H1 (cell line): Measurements from ENCODE around the gene AGR2. TPM values are rescaled to one million over a fixed set of nuclear protein-coding genes. Genes with fewer than 3 reads are reported as not detected.

Experiments
- CTCF ChIA-PET: fragments of 300-600 bp; sonication (Branson Sonifier 250); formaldehyde crosslinking; loops from one replicate; lab custom pipeline; 2021; ENCODE audit not compliant: partially characterized antibody; lab: Charles Lee
- POLR2A ChIA-PET: fragments of 300-600 bp; sonication (Branson Sonifier 250); formaldehyde crosslinking; loops from one replicate; lab custom pipeline; 2021; ENCODE audit warnings: inconsistent platforms; ENCODE audit not compliant: partially characterized antibody; lab: Charles Lee
- DNase-seq, 2 experiments: peaks; one replicate each; pipeline versions ENCODE4 v3.0.0 to v3.0.0-alpha.2; 2010 to 2022; ENCODE audit warnings: low spot score in 2 of 2, low read depth in 1 of 2, mixed read lengths in 1 of 2
- FAIRE-seq: peaks from 2 replicates; lab custom pipeline; 2011; peaks lifted over from hg19 to GRCh38; lab: Jason Lieb, UNC
- H2AFZ ChIP-seq: 2 replicates; pipeline ENCODE4 v1.8.1; 2012; ENCODE audit warnings: low read length, inconsistent platforms
- H2AK5ac ChIP-seq: 2 replicates; pipeline ENCODE4 v1.6.1; 2013; ENCODE audit warnings: low read depth, low read length
- H2BK120ac ChIP-seq: replicated peaks from 2 replicates; pipeline ENCODE3; 2013; ENCODE audit warnings: low read depth, low read length, inconsistent platforms
- H2BK12ac ChIP-seq: 2 replicates; pipeline ENCODE4 v1.6.1; 2013; ENCODE audit warnings: low read depth, low read length
- H2BK15ac ChIP-seq: 2 replicates; pipeline ENCODE4 v1.6.1; 2013; ENCODE audit warnings: low read length
- H2BK20ac ChIP-seq: 2 replicates; pipeline ENCODE4 v1.6.1; 2013; ENCODE audit warnings: low read length
- H2BK5ac ChIP-seq: 2 replicates; pipeline ENCODE4 v1.6.1; 2013; ENCODE audit warnings: low read depth, low read length
- H3K14ac ChIP-seq: 2 replicates; pipeline ENCODE4 v1.6.1; 2013; ENCODE audit warnings: inconsistent platforms; ENCODE audit not compliant: insufficient read length
- H3K18ac ChIP-seq: 2 replicates; pipeline ENCODE4 v1.6.1; 2013; ENCODE audit warnings: low read length; ENCODE audit errors: extremely low read depth
- H3K23ac ChIP-seq: 2 replicates; pipeline ENCODE4 v1.6.1; 2013; ENCODE audit warnings: inconsistent platforms; ENCODE audit not compliant: insufficient read length
- H3K23me2 ChIP-seq: 2 replicates; pipeline ENCODE4 v1.6.1; 2013; ENCODE audit warnings: low read depth, low read length
- H3K27ac ChIP-seq: 2 replicates; pipeline ENCODE4 v1.6.1; 2011; ENCODE audit warnings: low read depth, low read length, inconsistent platforms
- H3K27me3 ChIP-seq, 4 experiments: replicated peaks in 1 of 4; 1 replicate in 1 of 4; 2 replicates in 3 of 4; pipeline versions ENCODE4 v1.6.1 to v1.8.1; 2011 to 2013; ENCODE audit warnings: low read length in 3 of 4, mild to moderate bottlenecking in 3 of 4, inconsistent platforms in 2 of 4, mixed read lengths in 2 of 4, moderate library complexity in 1 of 4; ENCODE audit not compliant: control insufficient read depth in 3 of 4, insufficient read depth in 3 of 4; ENCODE audit errors: extremely low read depth in 1 of 4
- H3K36me3 ChIP-seq, 4 experiments: 2 replicates each; pipeline versions ENCODE4 v1.6.1 to v1.8.1; 2011 to 2013; ENCODE audit warnings: mild to moderate bottlenecking in 4 of 4, low read length in 3 of 4, moderate library complexity in 2 of 4, control low read depth in 1 of 4, inconsistent platforms in 1 of 4; ENCODE audit not compliant: insufficient read depth in 4 of 4, control insufficient read depth in 2 of 4
- H3K4ac ChIP-seq: replicated peaks from 2 replicates; pipeline ENCODE3; 2013; ENCODE audit warnings: low read length, low read depth, mixed read lengths, inconsistent platforms; ENCODE audit not compliant: insufficient read length
- H3K4me1 ChIP-seq, 4 experiments: replicated peaks in 1 of 4; 1 replicate in 1 of 4; 2 replicates in 3 of 4; pipeline versions ENCODE4 v1.6.1 to v1.8.1; 2011 to 2013; ENCODE audit warnings: low read length in 3 of 4, inconsistent platforms in 2 of 4, mixed read lengths in 1 of 4; ENCODE audit not compliant: insufficient read depth in 4 of 4, control insufficient read depth in 3 of 4
- H3K4me2 ChIP-seq, 2 experiments: 2 replicates each; pipeline versions ENCODE4 v1.6.1 to v1.8.1; 2011 to 2013; ENCODE audit warnings: low read depth in 2 of 2, low read length in 2 of 2, control low read depth in 1 of 2, inconsistent platforms in 1 of 2, mild to moderate bottlenecking in 1 of 2; ENCODE audit not compliant: insufficient read depth in 1 of 2
- H3K4me3 ChIP-seq, 4 experiments: fragments of 200-600, 300-600 bp in 1 of 4; sonication (generic), shearing (Covaris generic), sonication (Bioruptor Twin) in 1 of 4; 2 replicates each; pipeline versions ENCODE4 v1.5.1 to v1.8.1; 2011 to 2016; ENCODE audit warnings: low read length in 4 of 4, low read depth in 3 of 4, control low read depth in 2 of 4, inconsistent platforms in 2 of 4, mild to moderate bottlenecking in 2 of 4, mixed read lengths in 1 of 4, moderate library complexity in 1 of 4; ENCODE audit not compliant: insufficient read depth in 2 of 4; ENCODE audit errors: extremely low read depth in 1 of 4
- H3K56ac ChIP-seq: replicated peaks from 2 replicates; pipeline ENCODE3; 2013; ENCODE audit warnings: low read depth, mild to moderate bottlenecking, mixed read lengths, low read length, inconsistent platforms; ENCODE audit not compliant: insufficient read length
- H3K79me1 ChIP-seq: 2 replicates; pipeline ENCODE4 v1.6.1; 2013; ENCODE audit warnings: low read depth, low read length, control low read depth
- H3K79me2 ChIP-seq, 2 experiments: 2 replicates each; pipeline versions ENCODE4 v1.6.1 to v1.8.1; 2012 to 2013; ENCODE audit warnings: low read length in 2 of 2, mild to moderate bottlenecking in 2 of 2, inconsistent platforms in 1 of 2; ENCODE audit not compliant: insufficient read depth in 2 of 2, control insufficient read depth in 1 of 2
- H3K9ac ChIP-seq, 4 experiments: replicated peaks in 1 of 4; 1 replicate in 1 of 4; 2 replicates in 3 of 4; pipeline versions ENCODE4 v1.6.1 to v1.8.1; 2011 to 2013; ENCODE audit warnings: low read depth in 3 of 4, low read length in 3 of 4, control low read depth in 2 of 4, mild to moderate bottlenecking in 2 of 4, moderate library complexity in 2 of 4, inconsistent platforms in 1 of 4; ENCODE audit errors: extremely low read depth in 1 of 4
- H3K9me3 ChIP-seq, 2 experiments: 2 replicates each; pipeline versions ENCODE4 v1.6.1 to v1.8.1; 2012 to 2013; ENCODE audit warnings: mild to moderate bottlenecking in 2 of 2, moderate library complexity in 2 of 2, control low read depth in 1 of 2, inconsistent platforms in 1 of 2, low read depth in 1 of 2, low read length in 1 of 2, mixed read lengths in 1 of 2; ENCODE audit not compliant: insufficient read depth in 2 of 2
- H4K20me1 ChIP-seq, 2 experiments: replicated peaks in 1 of 2; 2 replicates each; pipeline versions ENCODE3 to v1.8.1; 2011 to 2013; ENCODE audit warnings: inconsistent platforms in 2 of 2, low read length in 2 of 2, mild to moderate bottlenecking in 1 of 2; ENCODE audit not compliant: insufficient read depth in 2 of 2, control insufficient read depth in 1 of 2
- H4K5ac ChIP-seq: 2 replicates; pipeline ENCODE4 v1.6.1; 2013; ENCODE audit warnings: low read length, low read depth, mixed read lengths, inconsistent platforms; ENCODE audit not compliant: insufficient read length
- H4K8ac ChIP-seq: 2 replicates; pipeline ENCODE4 v1.8.0; 2013; ENCODE audit warnings: mild to moderate bottlenecking, moderate library complexity, low read length, inconsistent platforms; ENCODE audit not compliant: insufficient read depth; ENCODE audit errors: extremely low read depth
- H4K91ac ChIP-seq: replicated peaks from 2 replicates; pipeline ENCODE3; 2013; ENCODE audit warnings: low read length, mixed read lengths, inconsistent platforms; ENCODE audit not compliant: insufficient read length
- SRF ChIP-seq: IDR thresholded peaks from 2 replicates; pipeline ENCODE4 v1.6.1; 2011; ENCODE audit warnings: mild to moderate bottlenecking, low read depth, low read length, moderate library complexity
- TBP ChIP-seq: IDR thresholded peaks from 2 replicates; pipeline ENCODE4 v1.6.1; 2011; ENCODE audit warnings: low read depth, low read length, improper control_type of control experiment
- WGBS, 2 experiments: shearing (Covaris generic) in 1 of 2; methylation state at CpG; one replicate each; pipeline versions ENCODE4 v1.1.6 to v1.1.7; 2013 to 2015; ENCODE audit warnings: low lambda C conversion rate in 2 of 2, mixed read lengths in 2 of 2, inconsistent platforms in 1 of 2, low coverage in 1 of 2, missing lambda C conversion rate in 1 of 2; ENCODE audit not compliant: insufficient replicate concordance in 2 of 2, insufficient coverage in 1 of 2, insufficient read length in 1 of 2; ENCODE audit errors: extremely low coverage in 1 of 2, missing lambda C conversion rate in 1 of 2; 5-methylcytosine and 5-hydroxymethylcytosine counted together
- polyA plus RNA-seq, 7 experiments: library from polyadenylated mRNA; depleted of rRNA in 3 of 7; stranded (reverse) in 5 of 7; unstranded in 2 of 7; fragments of >200 nt in 5 of 7; fragments of 200-250 nt in 2 of 7; gene quantifications; 1 replicate in 5 of 7; 2 replicates in 1 of 7; 4 replicates in 1 of 7; pipeline versions ENCODE4 v1.2.1 to v1.2.3, GENCODE V29; 2011 to 2013; ENCODE audit warnings: missing spikeins in 2 of 7, mixed read lengths in 2 of 7
- total RNA-seq: library from RNA; stranded (reverse); fragmentation: NEBNext Ultra II Directional; extraction: Animal tissue kit (Norgen Biotek cat#: 25700); gene quantifications from 2 replicates; pipeline ENCODE4 v1.2.1, GENCODE V29; 2021

AGR2 gene
- total and polyA plus RNA-seq, 2 of the 8 experiments (the other 6 are each of a cell fraction or from before 2014, with no cell fraction given), result not detected

DNA sequence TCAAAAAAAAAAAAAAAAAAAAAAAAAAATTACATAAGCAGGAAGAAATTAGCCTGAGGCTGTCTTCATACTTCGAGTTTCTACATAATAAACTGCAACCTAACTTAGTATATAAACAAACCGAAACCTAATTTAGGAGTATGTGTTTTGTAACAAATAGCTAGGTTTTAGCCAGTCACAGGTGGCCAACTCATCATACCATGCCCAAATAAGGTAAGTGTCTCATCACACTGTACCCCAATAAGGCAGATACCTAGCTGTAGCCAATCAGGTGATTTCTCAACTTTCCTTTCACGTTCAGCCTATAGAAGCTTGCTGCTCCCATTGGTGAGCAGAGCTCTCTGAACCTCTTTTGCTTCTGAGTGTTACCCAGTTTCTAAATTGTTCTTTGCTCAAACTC lies 13.9 kb upstream of the AGR2 start:
- no peaks in the 10 kb centered on the region for H3K79me1 ChIP-seq
- H3K79me2 ChIP-seq, result no peaks in the 10 kb centered on the region
- no peak overlapping the region for H2BK12ac ChIP-seq
- TF ChIP-seq SRF, result peak; percentile 76
- no peak for TF ChIP-seq TBP
- H2BK15ac ChIP-seq, result no peak overlapping the region
- no peaks in the 10 kb centered on the region for H3K4me1 ChIP-seq
- no peaks in the 10 kb centered on the region for H3K36me3 ChIP-seq
- H3K56ac ChIP-seq, result no peak overlapping the region
- no peak overlapping the region for H2AK5ac ChIP-seq
- CTCF ChIA-PET, result interaction anchor here (0.6 kb wide), 1 partner anchor 25 kb away, joined by 3 read pairs; no protein-coding TSS in a partner anchor
- H2AFZ ChIP-seq, result no peak overlapping the region
- H3K23ac ChIP-seq, result no peak overlapping the region
- H4K5ac ChIP-seq, result no peak overlapping the region
- no peaks in the 10 kb centered on the region for H3K27me3 ChIP-seq
- no peak overlapping the region for H3K27ac ChIP-seq
- H3K18ac ChIP-seq, result no peak overlapping the region
- H2BK5ac ChIP-seq, result no peak overlapping the region
- no peaks in the 10 kb centered on the region for H3K23me2 ChIP-seq
- no peak overlapping the region for H2BK20ac ChIP-seq
- 92% methylated on average over 3 of the region's 3 CpGs; no CpG with 5 or more reads in 1 of the 2 experiments for whole genome bisulfite sequencing, 2 experiments
- H3K4me3 ChIP-seq, result no peak overlapping the region
- no peak overlapping the region for H3K9ac ChIP-seq
- POLR2A ChIA-PET, result no interaction called here
- no peak overlapping the region for H3K4ac ChIP-seq
- DNase-seq (no peak), FAIRE-seq (no peak)
- H4K20me1 ChIP-seq, result no peaks in the 10 kb centered on the region
- H3K14ac ChIP-seq, result no peak overlapping the region
- no peak overlapping the region for H2BK120ac ChIP-seq
- H3K4me2 ChIP-seq, result no peak overlapping the region
- H4K8ac ChIP-seq, result no peak overlapping the region
- H3K9me3 ChIP-seq, result no peaks in the 10 kb centered on the region
- H4K91ac ChIP-seq, result no peak overlapping the region
